PC-3 (cell line): Measurements from ENCODE around the gene SLC23A2.

ENCODE experiments used
- CTCF ChIP-seq: fragments of 300-600 bp; sonication (generic); conservative IDR thresholded peaks from 2 replicates; pipeline ENCODE4 v1.5.1; 2017; ENCODE audit warnings: antibody characterized with exemption, low read depth, mild to moderate bottlenecking, low read length
- EZH2 ChIP-seq: fragments of 300-600 bp; sonication (generic); IDR thresholded peaks from one replicate; pipeline ENCODE4 v1.6.1; 2017; ENCODE audit warnings: antibody characterized with exemption, mild to moderate bottlenecking, low read length; ENCODE audit not compliant: unreplicated experiment

DNA sequence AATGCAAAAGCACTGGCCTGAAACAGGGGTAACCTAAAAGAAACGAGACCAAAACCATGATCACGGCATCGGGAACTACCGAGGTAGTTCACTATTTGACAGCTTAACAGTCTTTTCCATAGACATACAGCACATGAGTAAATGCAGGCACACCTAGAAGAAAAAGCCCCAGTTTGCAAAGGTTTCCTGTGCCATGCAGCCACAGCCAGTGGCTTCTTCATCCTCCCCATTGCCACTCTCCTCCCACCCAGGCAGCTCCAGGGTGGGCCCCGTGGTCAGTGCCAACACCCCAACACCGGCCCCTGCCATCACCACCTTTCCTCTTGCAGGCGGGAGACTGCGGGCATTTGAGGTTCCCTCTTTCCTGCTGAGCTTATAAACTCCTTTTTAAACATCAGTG, 115.4 kb downstream of the SLC23A2 start:
- TF ChIP-seq CTCF (no peak), EZH2 (no peak)
